Thyroid gland (tissue), 4 donors: ENCODE data around the gene NKAP.

Experiments used
- POLR2A ChIP-seq, 2 donors: fragments of 450-650 bp; IDR thresholded peaks; one replicate each; pipeline ENCODE4 v1.6.1; 2017; ENCODE audit warnings: antibody characterized with exemption in 2 of 2, mild to moderate bottlenecking in 2 of 2, moderate library complexity in 1 of 2
- TF ChIP-seq, protein P1 (sequence below), 6 experiments: fragments of 200-600 bp in 3 of 6; fragments of 450-650 bp in 3 of 6; sonication (generic) in 3 of 6; IDR thresholded peaks; one replicate each; pipeline ENCODE4 v1.5.1; 2016 to 2019; ENCODE audit warnings: antibody characterized with exemption in 6 of 6, mild to moderate bottlenecking in 2 of 6, inconsistent platforms in 1 of 6, moderate library complexity in 1 of 6

DNA sequence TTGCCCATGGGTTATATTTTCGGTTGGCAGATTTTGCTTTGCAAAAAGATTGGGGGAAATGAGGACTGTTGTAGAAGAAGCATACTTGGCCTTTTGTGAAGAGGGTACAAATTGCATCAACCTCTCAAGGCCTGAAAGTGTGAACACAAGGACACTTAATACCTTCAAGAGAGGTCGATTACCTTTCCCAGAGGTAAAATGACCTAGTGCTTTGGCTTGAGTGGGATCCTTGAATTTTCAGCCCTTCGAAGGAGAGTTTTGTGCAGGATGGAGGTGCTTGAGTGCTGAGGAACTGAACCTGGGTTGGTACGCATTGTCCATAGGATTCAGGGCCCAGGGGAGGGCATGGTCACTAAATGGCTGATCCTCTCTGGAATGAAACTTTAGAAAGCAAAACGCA, 27.6 kb upstream of the NKAP start:
- TF ChIP-seq, protein P1, sequence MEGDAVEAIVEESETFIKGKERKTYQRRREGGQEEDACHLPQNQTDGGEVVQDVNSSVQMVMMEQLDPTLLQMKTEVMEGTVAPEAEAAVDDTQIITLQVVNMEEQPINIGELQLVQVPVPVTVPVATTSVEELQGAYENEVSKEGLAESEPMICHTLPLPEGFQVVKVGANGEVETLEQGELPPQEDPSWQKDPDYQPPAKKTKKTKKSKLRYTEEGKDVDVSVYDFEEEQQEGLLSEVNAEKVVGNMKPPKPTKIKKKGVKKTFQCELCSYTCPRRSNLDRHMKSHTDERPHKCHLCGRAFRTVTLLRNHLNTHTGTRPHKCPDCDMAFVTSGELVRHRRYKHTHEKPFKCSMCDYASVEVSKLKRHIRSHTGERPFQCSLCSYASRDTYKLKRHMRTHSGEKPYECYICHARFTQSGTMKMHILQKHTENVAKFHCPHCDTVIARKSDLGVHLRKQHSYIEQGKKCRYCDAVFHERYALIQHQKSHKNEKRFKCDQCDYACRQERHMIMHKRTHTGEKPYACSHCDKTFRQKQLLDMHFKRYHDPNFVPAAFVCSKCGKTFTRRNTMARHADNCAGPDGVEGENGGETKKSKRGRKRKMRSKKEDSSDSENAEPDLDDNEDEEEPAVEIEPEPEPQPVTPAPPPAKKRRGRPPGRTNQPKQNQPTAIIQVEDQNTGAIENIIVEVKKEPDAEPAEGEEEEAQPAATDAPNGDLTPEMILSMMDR (IDR thresholded peaks at IDR 0.05), result no peak
- TF ChIP-seq POLR2A (IDR thresholded peaks at IDR 0.05), result no peak
